Kasumi-1 (cell line): ENCODE data around the gene BIRC7.
"Not testable (repeated sequence)": the region's sequence is repeated elsewhere in the genome, so short reads cannot be mapped to it uniquely, and the experiment has no call there.

Source experiments
- DNase-seq, 2 experiments: peaks; one replicate each; lab custom pipeline; 2025; lab: John Stamatoyannopoulos, UW

Gene BIRC7

DNA sequence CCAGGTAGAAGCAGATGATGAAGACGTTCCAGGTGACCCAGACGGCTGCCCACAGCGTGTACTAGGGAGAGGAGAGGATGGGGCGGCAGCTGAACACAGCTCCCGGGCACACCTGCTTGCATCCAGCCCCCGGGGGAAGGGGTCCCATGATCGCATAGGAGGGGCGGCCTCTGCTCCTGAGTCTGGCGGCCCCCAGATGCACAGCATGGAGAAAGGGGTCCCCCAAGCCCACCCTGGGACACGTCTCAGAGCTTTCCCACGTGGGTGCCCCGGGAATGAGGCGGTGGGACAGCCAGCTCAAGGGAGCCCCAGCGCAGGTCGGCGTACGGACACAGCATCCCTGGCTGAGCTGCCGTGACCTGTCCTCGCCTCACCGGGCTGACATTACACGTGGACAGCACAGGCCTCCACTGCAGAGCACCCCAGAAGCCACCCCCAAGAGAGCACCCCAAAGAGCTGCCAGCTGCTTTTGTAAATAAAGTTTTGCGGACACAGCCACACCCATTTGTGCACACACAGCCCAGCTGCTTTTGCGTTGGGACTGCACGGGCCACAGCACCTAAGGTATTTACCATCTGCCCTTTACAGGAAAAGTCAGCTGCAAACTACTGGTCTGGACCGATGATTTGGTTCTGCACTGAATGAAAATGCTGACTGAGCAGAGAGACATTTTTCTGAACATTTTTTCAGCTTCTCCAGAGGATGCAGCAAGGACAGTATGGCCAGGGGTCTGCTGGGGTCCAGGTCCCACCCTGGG lies 13.3 kb downstream of the BIRC7 start:
- DNase-seq = no peak

DNA sequence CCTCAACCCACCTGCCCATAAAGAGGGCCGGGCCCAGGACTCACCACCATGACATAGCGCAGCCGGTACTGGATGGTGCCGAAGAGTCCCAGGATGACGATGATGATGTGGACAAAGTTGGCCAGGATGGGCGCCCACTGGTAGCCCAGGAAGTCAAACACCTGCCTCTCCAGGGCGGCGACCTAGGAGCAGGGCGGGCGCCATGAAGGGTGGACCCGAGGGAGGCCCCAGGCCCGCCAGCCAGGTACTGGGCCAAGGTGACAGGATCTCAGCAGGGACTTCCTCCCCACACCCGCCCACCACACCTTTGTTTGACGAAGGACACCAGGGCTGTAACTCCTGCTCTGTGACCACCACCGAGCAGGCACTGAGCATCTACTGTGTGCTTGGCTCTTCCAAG lies 14.2 kb downstream of the BIRC7 start:
- no peak for DNase-seq

DNA sequence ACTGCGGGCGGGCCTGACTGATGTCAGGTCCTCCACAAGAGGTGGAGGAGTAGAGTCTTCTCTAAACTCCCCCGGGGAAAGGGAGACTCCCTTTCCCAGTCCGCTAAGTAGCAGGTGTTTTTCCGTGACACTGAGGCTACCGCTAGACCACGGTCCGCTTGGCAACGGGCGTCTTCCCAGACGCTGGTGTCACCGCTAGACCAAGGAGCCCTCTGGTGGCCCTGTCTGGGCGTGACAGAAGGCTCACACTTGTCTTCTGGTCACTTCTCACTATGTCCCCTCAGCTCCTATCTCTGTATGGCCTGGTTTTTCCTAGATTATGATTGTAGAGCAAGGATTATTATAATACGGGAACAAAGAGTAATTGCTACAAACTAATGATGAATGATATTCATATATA lies 15.6 kb downstream of the BIRC7 start:
- DNase-seq = not testable (repeated sequence)

DNA sequence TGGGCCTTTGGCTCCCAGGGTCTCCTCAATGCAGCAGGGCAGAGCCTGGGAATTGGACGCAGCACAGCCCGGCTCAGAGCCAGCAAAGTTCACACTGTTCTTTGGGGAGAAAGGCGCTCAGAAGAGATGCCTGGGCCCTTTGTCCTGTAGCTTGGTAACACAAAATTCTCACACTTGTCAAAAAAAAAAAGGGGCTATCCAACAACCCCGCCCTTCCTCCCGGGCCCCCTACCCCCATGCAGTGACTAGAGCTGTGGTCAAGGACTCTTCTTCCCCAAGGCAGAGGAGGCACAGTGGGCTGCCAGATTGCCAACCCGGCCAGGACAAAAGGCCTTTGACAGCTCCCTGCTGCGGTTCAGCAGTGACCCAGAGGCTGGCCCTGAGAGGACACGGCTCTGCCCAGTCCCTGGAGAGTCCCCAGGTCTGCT lies 16.6 kb downstream of the BIRC7 start:
- DNase-seq = no peak

DNA sequence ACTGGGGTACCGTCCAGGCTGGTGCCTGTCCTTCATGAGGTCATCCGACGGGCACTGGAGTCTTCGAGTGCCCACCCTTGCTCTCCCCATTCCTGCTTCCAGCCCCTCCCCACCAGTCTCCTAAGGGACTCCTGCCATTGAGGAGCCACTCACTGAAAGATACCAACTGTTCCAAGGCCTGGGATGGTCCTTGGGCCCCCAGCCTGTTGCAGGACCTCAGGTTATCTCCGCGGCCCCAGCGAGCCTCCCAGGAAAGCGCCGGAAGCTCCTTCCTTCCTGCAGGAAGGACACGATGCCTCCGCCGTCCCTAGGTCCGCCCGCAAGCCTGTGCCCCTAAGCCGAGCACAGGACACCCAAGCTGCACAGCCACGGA lies 17.3 kb downstream of the BIRC7 start:
- DNase-seq = no peak

DNA sequence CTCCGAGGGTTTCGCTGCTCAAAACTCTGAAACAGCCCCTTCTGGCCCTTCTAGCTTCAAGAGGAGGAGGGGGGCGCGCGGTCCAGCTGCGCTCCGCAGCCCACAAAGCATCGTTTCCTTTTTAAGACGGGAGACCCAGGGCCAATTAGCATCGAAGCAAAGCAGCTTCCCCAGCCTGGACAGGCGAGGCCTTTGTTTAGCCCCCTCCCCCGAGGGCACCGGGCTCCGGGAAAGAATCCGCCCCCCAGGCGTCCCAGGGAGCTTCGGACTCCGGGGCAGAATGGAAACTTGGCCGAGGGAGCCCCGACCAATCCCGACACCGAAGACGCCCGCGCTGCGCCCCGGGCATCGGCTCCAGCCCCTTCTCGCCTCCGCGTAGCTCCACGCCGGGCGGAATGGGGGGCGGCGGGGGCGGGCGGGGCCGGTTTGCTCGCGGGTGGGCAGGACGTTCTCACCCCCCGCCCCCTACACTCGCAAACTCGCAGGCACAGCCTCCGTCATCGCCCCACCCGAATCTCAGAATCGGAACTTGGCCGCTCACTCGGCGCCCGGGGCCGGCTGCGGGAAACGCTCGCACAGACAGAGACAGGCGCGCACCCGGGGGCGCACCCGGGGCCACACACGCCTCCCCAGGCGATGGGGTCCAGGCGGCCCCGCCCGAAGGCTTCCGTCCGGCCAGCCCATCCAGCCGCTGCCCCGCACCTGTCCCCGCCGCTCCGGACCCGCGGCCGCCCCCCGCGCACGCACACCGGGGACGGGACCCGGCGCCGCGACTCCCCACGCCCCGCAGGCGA lies 17.9 kb downstream of the BIRC7 start:
- DNase-seq = no peak

DNA sequence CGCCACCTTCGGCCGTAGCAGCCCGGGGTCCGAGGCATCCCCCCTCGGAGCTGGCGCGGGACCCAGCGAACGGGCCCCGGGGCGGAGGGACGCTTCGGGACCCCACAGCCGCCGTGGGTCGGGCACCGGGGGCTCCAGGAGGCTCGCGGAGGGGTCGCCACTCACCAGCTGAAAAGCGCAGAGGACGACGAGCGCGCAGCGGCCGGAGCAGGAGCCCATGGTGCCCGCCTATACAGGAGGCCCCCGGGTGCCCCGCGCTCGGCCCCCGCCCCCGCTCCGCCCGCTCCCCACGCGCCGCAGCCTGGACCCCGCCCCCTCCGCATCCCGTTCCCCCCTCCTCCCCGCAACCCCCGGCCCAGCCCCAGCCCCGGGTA lies 18.5 kb downstream of the BIRC7 start, which contains the start of gene NKAIN4:
NKAIN4 (minus strand) TSS at position 232 of the 374 bp plus-strand sequence; CDS start at position 219, 13 bp downstream.
- no peak for DNase-seq

DNA sequence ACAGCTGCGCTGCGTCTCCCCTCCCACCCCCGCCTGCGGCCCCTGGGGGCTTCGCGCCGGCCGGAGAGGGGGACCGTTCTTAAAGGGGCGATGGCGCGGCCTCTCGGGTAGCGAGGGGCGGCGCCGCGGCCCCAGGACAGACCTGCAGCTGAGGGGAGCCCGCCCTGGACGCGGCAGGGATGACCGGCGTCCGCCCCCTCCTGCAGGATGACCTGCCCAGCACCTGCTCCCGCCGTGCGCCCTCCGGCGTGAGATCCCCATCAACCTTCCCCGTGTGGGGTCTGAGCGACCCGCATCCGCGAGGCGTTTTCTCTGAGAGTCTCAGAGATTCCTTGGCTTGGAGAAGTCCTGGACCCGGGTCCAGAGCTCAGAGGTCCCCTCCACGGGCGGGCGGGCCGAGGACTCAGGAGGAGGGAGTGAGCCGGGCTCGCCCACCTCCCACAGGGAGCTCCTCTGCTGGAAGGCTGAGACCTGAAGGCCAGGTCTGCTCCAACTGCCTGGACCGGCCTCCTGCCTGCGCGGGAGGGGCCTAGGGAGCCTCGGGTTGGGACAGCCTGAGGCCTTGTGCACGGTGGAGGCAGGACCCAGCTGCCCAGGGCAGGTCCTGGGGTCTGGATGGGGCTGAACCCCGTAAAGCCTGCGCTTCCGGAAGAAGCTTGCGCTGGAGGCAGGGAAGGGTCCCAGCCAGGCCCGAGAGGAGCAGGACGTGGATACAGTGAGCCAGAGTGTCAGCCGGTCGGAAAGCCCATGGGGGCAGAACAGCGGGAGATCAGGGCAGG lies 19.1 kb downstream of the BIRC7 start:
- DNase-seq = no peak

DNA sequence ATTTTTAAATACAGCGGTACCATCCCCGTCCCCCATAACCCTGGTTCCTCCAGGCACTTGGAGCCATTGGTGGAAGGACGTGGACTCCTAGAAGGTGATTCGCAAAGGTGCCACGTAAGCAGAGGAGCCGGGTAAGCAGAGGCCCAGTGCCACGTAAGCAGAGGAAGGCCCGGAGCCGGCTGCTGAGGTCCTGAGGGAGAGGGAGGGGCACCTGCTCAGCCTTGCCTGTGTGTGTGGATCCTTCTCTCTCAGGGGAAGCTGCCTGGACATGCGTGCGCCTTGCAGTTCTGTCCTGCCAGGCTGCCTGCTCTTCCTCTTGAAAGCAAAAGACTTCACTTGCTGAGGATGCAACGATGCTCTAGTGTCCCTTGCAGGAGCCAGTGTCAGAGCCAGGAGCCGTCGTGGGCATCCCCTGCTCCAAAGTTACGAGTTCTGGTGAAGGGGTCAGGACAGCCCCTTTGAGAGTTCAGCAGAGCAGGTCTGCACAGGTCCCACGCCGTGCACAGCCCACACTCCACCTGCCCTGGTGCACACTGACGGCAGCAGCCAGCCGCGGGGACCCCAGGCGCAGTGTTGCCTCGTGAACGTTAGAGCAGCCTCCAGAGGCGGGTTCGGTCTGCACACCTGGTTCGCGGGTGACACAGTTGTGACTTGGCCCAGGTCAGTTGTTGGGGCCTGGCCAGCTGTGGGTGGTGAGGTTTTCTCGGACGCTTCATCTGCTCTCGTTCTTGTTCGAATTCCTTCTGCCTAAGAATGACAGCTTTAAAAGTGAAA lies 20.4 kb downstream of the BIRC7 start:
- no peak for DNase-seq

DNA sequence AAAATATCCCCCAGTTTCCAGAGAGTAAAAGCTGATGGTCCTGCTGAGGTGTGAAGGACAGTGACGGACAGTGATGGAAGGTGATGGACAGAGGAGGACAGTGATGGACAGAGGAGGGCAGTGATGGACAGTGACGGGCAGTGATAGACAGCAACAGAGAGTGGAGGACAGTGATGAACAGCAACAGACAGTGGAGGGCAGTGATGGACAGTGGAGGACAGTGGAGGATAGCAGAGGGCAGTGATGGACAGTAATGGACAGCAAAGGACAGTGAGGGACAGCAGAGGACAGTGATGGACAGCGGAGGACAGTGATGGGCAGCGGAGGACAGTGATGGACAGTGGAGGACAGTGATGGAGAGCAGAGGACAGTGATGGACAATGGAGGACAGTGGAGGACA lies 21.2 kb downstream of the BIRC7 start:
- no peak for DNase-seq

DNA sequence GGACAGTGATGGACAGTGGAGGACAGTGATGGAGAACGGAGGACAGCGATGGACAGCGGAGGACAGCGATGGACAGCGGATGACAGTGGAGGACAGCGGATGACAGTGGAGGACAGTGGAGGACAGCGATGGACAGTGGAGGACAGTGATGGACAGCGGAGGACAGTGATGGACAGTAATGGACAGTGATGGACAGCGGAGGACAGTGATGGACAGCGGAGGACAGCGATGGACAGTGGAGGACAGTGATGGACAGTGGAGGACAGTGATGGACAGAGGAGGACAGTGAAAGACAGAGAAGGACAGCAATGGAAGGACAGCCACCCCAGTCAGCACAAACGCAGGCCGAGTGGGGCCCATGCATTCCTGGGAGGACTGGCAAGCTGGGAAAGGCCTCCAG lies 21.9 kb downstream of the BIRC7 start:
- DNase-seq = no peak

DNA sequence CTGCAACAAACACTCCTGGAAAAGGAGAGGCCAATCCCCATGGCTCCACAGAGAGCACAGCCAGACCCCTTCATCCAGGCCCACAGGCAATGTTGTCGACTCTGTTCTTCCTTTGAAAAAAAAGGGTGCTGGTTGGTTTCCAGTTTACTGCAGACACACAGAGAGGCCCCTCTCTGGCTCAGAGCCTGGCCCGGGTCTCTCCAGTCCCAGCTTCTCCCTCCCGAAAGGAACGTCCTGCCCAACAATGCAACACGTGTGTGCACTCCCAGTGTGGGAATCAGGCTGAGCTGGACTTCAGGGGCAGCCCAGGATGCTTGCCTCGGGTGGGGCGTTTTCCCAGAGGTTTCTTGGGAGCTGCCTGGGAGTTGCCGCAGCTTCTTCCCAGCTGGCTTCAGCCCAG lies 23.1 kb downstream of the BIRC7 start:
- no peak for DNase-seq

DNA sequence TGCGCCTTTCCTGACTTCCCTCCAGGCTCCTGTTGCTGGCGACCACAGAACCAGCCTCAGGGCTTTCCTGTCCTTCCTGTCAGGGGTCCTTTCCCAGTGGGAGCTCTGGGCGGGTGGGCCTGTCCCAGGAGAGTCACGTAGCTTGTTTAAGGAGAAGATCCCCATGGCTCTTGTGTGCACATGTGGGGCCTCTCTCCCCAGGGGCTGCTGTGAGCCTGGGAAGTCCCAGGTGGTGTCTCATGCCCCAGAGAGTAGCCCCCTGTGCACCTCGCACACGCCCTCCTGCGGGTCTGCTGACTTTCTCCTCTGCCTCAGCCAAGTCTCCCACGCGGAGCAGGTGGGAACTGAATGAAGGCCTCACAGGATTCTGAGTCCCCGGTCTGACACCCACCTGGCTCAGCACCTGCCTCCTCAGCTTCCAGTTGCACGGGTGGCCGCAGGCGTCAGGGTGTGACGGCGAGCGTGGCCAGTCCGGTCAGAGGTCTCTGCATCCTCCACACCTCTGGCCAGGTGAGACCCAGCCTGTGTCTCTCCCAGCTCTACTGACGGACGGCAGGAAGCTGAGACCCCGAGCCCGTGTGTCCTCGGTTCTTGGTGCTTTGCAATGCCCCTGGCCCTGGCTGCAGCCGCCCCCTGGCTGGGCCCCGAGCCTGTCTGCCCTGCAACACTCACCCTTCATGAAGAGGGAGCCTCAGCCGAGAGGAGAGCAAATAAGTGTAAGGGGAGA lies 24.2 kb downstream of the BIRC7 start:
- no peak for DNase-seq

DNA sequence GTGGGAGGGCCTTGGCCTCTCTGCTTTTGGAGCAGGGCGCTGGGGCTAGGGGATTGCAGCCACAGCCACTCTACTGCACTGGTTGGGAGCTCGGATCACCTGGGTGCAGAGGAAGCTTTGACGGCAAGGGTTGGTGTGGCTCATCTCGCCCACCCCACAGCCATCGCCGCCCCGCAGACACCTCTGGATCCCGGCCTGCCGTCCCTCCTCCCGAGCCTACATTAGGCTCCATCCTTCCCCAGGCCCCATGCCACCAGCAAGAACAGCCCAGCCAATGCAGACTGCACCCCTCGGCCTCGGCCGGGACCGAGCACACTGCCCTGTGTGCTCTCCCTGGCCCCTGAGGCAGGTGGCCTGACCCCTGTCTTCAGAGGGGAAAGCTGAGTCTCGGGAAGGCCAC lies 24.8 kb downstream of the BIRC7 start:
- no peak for DNase-seq

DNA sequence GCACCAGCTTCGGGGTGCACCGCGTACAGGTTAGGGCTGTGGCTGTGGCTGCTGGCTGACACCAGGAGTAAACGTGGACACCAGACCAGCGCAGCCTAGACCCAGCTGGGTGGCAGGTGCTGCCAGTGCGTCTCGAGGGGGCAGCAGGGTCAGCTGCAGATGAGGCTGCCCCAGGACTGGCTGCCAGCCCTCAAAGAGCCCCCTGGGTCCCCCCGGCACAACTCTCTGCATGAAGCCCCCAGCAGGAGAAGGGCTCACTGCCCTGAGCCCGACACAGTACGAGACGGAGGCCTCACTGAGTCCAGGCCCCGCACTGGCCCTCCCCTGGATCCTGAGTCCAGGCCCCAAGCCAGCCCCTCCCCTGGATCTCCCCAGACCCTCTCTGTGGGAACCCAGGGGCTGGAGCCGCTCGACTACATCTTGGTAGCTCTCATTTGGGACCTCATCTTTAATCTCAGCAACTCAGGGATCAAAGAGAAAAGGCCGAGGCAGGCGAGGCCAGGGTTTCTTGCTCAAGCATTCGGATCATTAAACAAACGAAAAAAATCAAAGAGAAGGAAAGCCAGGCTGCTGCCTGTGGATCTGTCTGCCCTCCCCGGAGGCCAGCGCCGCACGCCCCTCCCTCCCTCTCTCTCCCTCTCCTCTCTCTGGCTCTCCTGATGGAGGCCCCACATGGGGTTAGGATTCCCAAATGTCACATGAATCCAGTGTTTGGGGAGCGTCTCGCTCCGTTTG lies 25.5 kb downstream of the BIRC7 start:
- no peak for DNase-seq

DNA sequence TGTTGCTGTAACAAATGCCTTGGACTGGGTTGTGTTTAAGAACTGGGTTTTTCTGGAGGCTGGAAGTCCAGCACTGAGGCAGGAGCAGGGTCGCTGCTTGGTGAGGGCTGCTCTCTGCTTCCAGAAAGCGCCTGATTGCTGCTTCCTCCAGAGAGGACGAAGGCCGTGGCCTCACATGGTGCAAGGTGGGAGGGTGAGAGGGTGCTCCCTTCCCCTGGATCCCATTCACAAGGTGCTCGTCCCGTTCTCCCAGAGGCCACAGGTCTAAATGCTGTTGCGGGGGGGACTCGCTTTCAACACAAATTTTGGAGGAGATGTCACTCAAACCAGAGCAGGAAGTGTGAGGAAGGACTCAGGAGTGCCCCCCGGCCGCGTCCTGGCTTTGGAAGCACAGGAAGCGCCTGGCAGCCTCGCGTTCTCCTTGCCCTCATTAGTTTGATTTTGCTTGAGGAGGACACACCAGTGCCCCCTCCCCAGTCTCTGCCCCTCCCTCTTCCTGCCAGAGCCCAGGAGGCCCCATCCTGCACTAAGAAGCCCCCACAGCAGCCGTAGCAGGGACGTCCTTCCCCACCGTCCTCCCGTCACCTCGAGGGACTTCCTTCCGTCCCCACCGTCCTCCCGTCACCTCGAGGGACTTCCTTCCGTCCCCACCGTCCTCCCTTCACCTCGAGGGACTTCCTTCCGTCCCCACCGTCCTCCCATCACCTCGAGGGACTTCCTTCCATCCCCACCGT lies 26.3 kb downstream of the BIRC7 start:
- no peak for DNase-seq

DNA sequence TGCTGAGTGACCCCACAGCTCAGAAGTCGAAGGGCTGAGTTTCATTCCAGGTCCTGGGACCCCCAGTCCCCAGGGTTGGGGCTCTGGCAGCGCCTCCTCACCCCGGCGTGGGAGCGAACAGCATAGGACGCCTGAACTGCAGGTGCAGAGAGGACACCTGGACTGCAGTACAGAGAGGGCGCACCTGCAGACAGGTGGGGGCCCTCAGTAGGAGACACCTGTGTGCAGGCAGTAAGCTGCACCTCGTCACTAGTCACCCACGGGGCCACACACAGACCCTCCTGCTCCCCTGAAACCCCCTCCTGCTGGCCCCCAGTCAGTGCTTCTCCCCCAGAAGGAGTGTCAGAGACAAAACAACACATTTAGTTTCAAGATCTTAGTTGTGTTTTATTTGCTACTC lies 27.1 kb downstream of the BIRC7 start:
- DNase-seq = no peak

DNA sequence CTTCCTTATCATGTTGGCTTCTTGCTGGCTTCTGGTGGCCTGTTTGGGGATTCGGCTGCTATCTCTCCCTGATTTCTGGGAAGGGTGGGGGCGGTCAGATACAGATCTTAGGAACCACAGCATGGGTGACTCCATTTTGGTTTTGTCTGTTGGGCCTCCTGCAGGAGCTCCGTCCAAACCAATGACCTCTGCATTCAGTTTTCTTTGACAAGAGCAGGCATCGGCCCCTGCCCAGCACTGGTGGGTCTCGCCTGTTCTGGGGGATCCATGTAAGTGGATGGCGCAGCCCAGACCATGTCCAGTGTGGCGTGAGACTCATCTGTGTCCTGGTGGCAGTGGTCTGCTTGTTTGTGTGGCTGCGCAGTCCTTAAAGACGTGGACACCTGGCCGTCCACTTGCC lies 28.3 kb downstream of the BIRC7 start:
- no peak for DNase-seq

DNA sequence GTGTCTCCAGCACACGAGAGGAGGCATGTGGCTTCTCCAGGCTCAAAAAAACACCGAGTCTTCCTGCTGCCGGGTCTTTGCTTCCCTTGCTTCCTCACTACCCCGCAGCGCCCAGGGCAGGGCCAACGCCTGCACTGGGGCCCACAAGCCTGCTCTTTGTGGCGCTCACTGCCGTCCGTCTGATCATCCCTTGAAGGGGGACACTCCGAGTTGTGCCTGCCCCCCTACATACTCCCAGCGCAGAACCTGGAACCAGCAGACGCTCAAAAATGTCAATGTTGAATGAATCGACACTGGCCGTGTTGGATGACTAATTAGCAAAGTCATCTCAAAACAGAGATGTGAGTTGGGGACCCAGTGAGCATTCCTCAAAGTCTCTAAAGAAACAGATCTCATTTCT lies 28.8 kb downstream of the BIRC7 start:
- DNase-seq = no peak
